K562 treated with DMSO at 1 percent for 48 hours (cell line): ENCODE measurements around the gene ECI1. TPM values are rescaled to one million over a fixed set of nuclear protein-coding genes. Genes with fewer than 3 reads are reported as not detected.

Experiments
- total RNA-seq: library from RNA; unstranded; fragments of 300-600 nt; gene quantifications from 2 replicates; pipeline ENCODE4 v1.2.3, GENCODE V29; 2022; ENCODE audit warnings: low replicate concordance; ENCODE audit errors: extremely low read depth

Gene ECI1
- 674 TPM in 1 of 2 replicates, not detected in the other for total RNA-seq

GRCh38 chr16:2251296-2252111, at the start of gene ECI1:
Gene ECI1 (minus strand): TSS chr16:2251587. CDS start chr16:2251566, 21 bp downstream.

GRCh38 chr16:2267913-2268666, 16.7 kb upstream of the ECI1 start, which contains the start of gene RNPS1:
Gene RNPS1 (minus strand): TSS chr16:2268126. CDS start chr16:2264643, 3,483 bp downstream.

GRCh38 chr16:2236337-2237101, 14.9 kb downstream of the ECI1 start, which contains the start of gene DNASE1L2:
Gene DNASE1L2 (plus strand): TSS chr16:2236444. CDS start chr16:2236817, 373 bp downstream.

GRCh38 chr16:2223221-2223941, 28.0 kb downstream of the ECI1 start, which contains the start of gene E4F1:
Gene E4F1 (plus strand): TSS chr16:2223591. CDS start chr16:2223614, 23 bp downstream.

GRCh38 chr16:2214719-2214968, 36.7 kb downstream of the ECI1 start, which contains the start of gene PGP:
Gene PGP (minus strand): TSS chr16:2214840. CDS start chr16:2214777, 63 bp downstream.

GRCh38 chr16:2210386-2211365, 40.7 kb downstream of the ECI1 start, which contains the start of gene BRICD5:
Gene BRICD5 (minus strand): TSS chr16:2210863. CDS start chr16:2210833, 30 bp downstream.

GRCh38 chr16:2205104-2205966, 46.1 kb downstream of the ECI1 start, which contains the start of gene MLST8:
Gene MLST8 (plus strand): TSS chr16:2205454. CDS start chr16:2206086, 632 bp downstream.

GRCh38 chr16:2196162-2196980, 55.0 kb downstream of the ECI1 start, which contains the start of gene CASKIN1:
Gene CASKIN1 (minus strand): TSS chr16:2196605. CDS start chr16:2196432, 173 bp downstream.

Other genes with a start within 250 kb of the ECI1 start
- not detected in 2 replicates for gene ZNF598, start 241.8 kb downstream of the ECI1 start, total RNA-seq
- gene NPW, start 231.8 kb downstream of the ECI1 start, total RNA-seq, result not detected in 2 replicates
- not detected in 2 replicates for gene NHERF2, start 224.7 kb downstream of the ECI1 start, total RNA-seq
- not detected in 2 replicates for gene NTHL1, start 203.8 kb downstream of the ECI1 start, total RNA-seq
- gene TSC2, start 203.6 kb downstream of the ECI1 start, total RNA-seq, result not detected in 2 replicates
- 1,234 TPM in 1 of 2 replicates, not detected in the other for gene PKD1, start 115.7 kb downstream of the ECI1 start, total RNA-seq
- not detected in 2 replicates for gene RAB26, start 103.0 kb downstream of the ECI1 start, total RNA-seq
- gene TRAF7, start 95.8 kb downstream of the ECI1 start, total RNA-seq, result not detected in 2 replicates
- not detected in 2 replicates for gene CASKIN1, start 55.0 kb downstream of the ECI1 start, total RNA-seq
- not detected in 2 replicates for gene MLST8, start 46.1 kb downstream of the ECI1 start, total RNA-seq
- gene BRICD5, start 40.7 kb downstream of the ECI1 start, total RNA-seq, result not detected in 2 replicates
- not detected in 2 replicates for gene PGP, start 36.7 kb downstream of the ECI1 start, total RNA-seq
- not detected in 2 replicates for gene E4F1, start 28.0 kb downstream of the ECI1 start, total RNA-seq
- not detected in 2 replicates for gene DNASE1L2, start 15.1 kb downstream of the ECI1 start, total RNA-seq
- not detected in 2 replicates for gene RNPS1, start 16.5 kb upstream of the ECI1 start, total RNA-seq
- gene ABCA3, start 89.1 kb upstream of the ECI1 start, total RNA-seq, result not detected in 2 replicates
- not detected in 2 replicates for gene CCNF, start 177.9 kb upstream of the ECI1 start, total RNA-seq
- gene TEDC2, start 208.5 kb upstream of the ECI1 start, total RNA-seq, result not detected in 2 replicates
- gene NTN3, start 219.7 kb upstream of the ECI1 start, total RNA-seq, result not detected in 2 replicates
- gene TBC1D24, start 223.5 kb upstream of the ECI1 start, total RNA-seq, result not detected in 2 replicates